NB4 (cell line): ENCODE data around the gene SRPRA.
A peak's percentile ranks its signal among the peaks of the same experiment; 100 is the strongest.

Experiments used
- DNase-seq: peaks from one replicate; pipeline ENCODE4 v3.0.0; 2010; ENCODE audit warnings: low read depth
- H3K4me3 ChIP-seq: one replicate; pipeline ENCODE4 v1.5.1; 2011; ENCODE audit warnings: mild to moderate bottlenecking, low read depth, low read length, moderate library complexity
- CTCF ChIP-seq: IDR thresholded peaks from one replicate; pipeline ENCODE4 v1.5.1; 2012; ENCODE audit warnings: low read depth, low read length
- MAX ChIP-seq: IDR thresholded peaks from 2 replicates; pipeline ENCODE4 v1.6.1; 2011; ENCODE audit warnings: low read depth, low read length
- MYC ChIP-seq: IDR thresholded peaks from 2 replicates; pipeline ENCODE4 v1.6.1; 2011; ENCODE audit warnings: low read depth, low read length
- POLR2A ChIP-seq: IDR thresholded peaks from 2 replicates; pipeline ENCODE4 v1.6.1; 2011; ENCODE audit warnings: mild to moderate bottlenecking; ENCODE audit not compliant: insufficient read length; ENCODE audit errors: extremely low read depth

SRPRA gene

GRCh38 chr11:126288237-126288636 is 19.5 kb upstream of the SRPRA start:
- no peak overlapping the region for H3K4me3 ChIP-seq

GRCh38 chr11:126284829-126285228 is 16.1 kb upstream of the SRPRA start:
- TF ChIP-seq CTCF (no peak), MAX (no peak)
- no peak overlapping the region for H3K4me3 ChIP-seq
- DNase-seq, result peak; percentile 75

More at GRCh38 chr11:126288237-126288636, 19.5 kb upstream of the SRPRA start:
- no peak for TF ChIP-seq MAX
- TF ChIP-seq MYC, result no peak
- TF ChIP-seq CTCF, result no peak
- no peak for TF ChIP-seq POLR2A
- DNase-seq, result no peak

- H3K4me3 ChIP-seq, result peak within 1 kb of the TSS; percentile 67
- peak; percentile 72 for DNase-seq
- TF ChIP-seq MAX, result no peak
- TF ChIP-seq POLR2A, result peak; percentile 23
Measured at GRCh38 chr11:126282736-126283591, 14.3 kb upstream of the SRPRA start, which contains the start of gene TIRAP. Gene TIRAP (plus strand): TSS chr11:126283093. CDS start chr11:126290895, 7,802 bp downstream.

GRCh38 chr11:126282361-126282735 is 13.7 kb upstream of the SRPRA start:
- DNase-seq, result no peak
- TF ChIP-seq MAX, result no peak
- H3K4me3 ChIP-seq, result no peak overlapping the region

- TF ChIP-seq MYC (no peak), CTCF (no peak), POLR2A (no peak), MAX (no peak)
- no peak for DNase-seq
- no peak overlapping the region for H3K4me3 ChIP-seq
Measured at GRCh38 chr11:126281666-126282175, 13.0 kb upstream of the SRPRA start.

GRCh38 chr11:126281245-126281644 is 12.6 kb upstream of the SRPRA start:
- no peak for TF ChIP-seq MAX
- no peak for TF ChIP-seq POLR2A
- TF ChIP-seq MYC, result no peak
- no peak for TF ChIP-seq CTCF
- no peak overlapping the region for H3K4me3 ChIP-seq
- no peak for DNase-seq
